ENCODE measurements around the gene PRRX2.

Gene PRRX2

GRCh38 chr9:129674229-129674628 is 8.8 kb downstream of the PRRX2 start:
- no peak overlapping the region for H3K27ac ChIP-seq
- no peak for TF ChIP-seq CTCF (IDR thresholded peaks at IDR 0.05)
- no peak for TF ChIP-seq ZFX (IDR thresholded peaks at IDR 0.05; ENCODE audit: borderline replicate concordance)

DNA sequence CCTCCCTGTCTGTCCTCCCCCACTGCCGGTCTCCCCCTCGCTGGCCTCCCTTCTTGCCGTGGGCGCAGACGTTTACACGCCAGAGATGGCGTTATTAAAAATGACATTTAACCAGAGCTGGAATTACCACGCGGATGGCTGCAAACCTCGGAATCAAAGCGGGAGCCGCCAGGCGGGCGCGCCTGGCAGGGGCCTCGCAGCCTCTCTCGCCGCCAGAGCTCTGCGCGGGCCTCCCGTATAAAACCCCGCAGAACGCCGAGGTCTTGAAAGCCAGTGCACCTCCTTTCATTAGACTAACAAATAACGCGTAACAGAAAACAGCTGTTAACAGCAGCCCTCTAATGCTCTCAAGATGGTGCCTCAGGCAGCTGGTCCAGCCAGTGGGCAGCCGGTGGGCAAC is 10.2 kb downstream of the PRRX2 start:
- no peak overlapping the region for H3K27ac ChIP-seq
- TF ChIP-seq CTCF (IDR thresholded peaks at IDR 0.05) = no peak
- TF ChIP-seq ZFX (IDR thresholded peaks at IDR 0.05; ENCODE audit: borderline replicate concordance) = no peak

GRCh38 chr9:129676287-129676686 is 10.8 kb downstream of the PRRX2 start:
- no peak overlapping the region for H3K27ac ChIP-seq
- TF ChIP-seq ZFX (IDR thresholded peaks at IDR 0.05; ENCODE audit: borderline replicate concordance) = no peak
- no peak for TF ChIP-seq CTCF (IDR thresholded peaks at IDR 0.05)

DNA sequence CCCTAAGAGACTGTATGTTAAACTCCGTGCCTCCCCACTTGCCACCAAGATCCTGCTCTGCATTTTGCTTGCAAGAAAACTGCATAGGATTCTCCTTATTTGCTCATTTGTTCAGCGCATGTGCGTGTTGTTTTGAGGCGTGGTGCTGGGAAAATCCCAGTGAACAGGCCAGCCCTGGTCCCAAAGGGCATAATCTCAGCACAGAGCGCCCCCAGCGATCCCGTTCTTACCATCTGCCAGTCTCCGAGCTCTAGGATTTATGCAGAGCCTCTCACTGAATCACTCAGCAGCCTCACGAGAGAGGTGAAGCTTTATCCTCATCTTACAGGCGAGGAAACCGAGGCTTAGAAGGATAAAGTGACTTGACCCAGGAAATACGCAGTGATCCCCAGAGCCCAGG is 11.5 kb downstream of the PRRX2 start:
- H3K27ac ChIP-seq = no peak overlapping the region
- TF ChIP-seq CTCF (IDR thresholded peaks at IDR 0.05) (no peak), ZFX (IDR thresholded peaks at IDR 0.05; ENCODE audit: borderline replicate concordance) (no peak)

GRCh38 chr9:129677456-129677855 is 12.0 kb downstream of the PRRX2 start:
- no peak for TF ChIP-seq CTCF (IDR thresholded peaks at IDR 0.05)
- no peak for TF ChIP-seq ZFX (IDR thresholded peaks at IDR 0.05; ENCODE audit: borderline replicate concordance)
- no peak overlapping the region for H3K27ac ChIP-seq

GRCh38 chr9:129678844-129679243 is 13.4 kb downstream of the PRRX2 start:
- TF ChIP-seq CTCF (IDR thresholded peaks at IDR 0.05) = no peak
- TF ChIP-seq ZFX (IDR thresholded peaks at IDR 0.05; ENCODE audit: borderline replicate concordance) = no peak
- no peak overlapping the region for H3K27ac ChIP-seq

GRCh38 chr9:129679537-129679936 is 14.1 kb downstream of the PRRX2 start:
- H3K27ac ChIP-seq = no peak overlapping the region
- TF ChIP-seq ZFX (IDR thresholded peaks at IDR 0.05; ENCODE audit: borderline replicate concordance) (no peak), CTCF (IDR thresholded peaks at IDR 0.05) (no peak)
